Chondrocyte (in vitro differentiated cells): Measurements from ENCODE around the gene RASL10B. TPM values are rescaled to one million over a fixed set of nuclear protein-coding genes. Genes with fewer than 3 reads are reported as not detected.

Experiments
- DNase-seq: peaks from one replicate; pipeline ENCODE4 v3.0.0; 2021; ENCODE audit warnings: mixed read lengths, low spot score
- H3K27ac Mint-ChIP-seq: one replicate; pipeline ENCODE4 v1.8.0; 2021; ENCODE audit warnings: mild to moderate bottlenecking, moderate library complexity, mixed read lengths; ENCODE audit not compliant: unreplicated experiment
- H3K27me3 Mint-ChIP-seq: 2 replicates; pipeline ENCODE4 v1.8.0; 2021; ENCODE audit warnings: low read depth, mixed read lengths
- H3K36me3 Mint-ChIP-seq: 2 replicates; pipeline ENCODE4 v1.8.0; 2021; ENCODE audit warnings: low read depth, mixed read lengths
- H3K4me1 Mint-ChIP-seq: 2 replicates; pipeline ENCODE4 v1.8.0; 2021; ENCODE audit warnings: low read depth, mild to moderate bottlenecking, mixed read lengths
- H3K4me3 Mint-ChIP-seq: one replicate; pipeline ENCODE4 v1.8.0; 2021; ENCODE audit warnings: mild to moderate bottlenecking, moderate library complexity, mixed read lengths; ENCODE audit not compliant: unreplicated experiment
- H3K9me3 Mint-ChIP-seq: 2 replicates; pipeline ENCODE4 v1.8.0; 2021; ENCODE audit warnings: low read depth, mixed read lengths
- CTCF ChIP-seq: fragments of 200-600 bp; sonication (generic); IDR thresholded peaks from 2 replicates; pipeline ENCODE4 v1.5.0; 2021; ENCODE audit warnings: antibody characterized with exemption, mild to moderate bottlenecking, moderate library complexity
- total RNA-seq: library from RNA; stranded (reverse); gene quantifications from 3 replicates; pipeline ENCODE4 v1.2.1, GENCODE V29; 2021

The RASL10B gene
- total RNA-seq, 1 donor from 2014 or later, result 21.3 TPM

DNA sequence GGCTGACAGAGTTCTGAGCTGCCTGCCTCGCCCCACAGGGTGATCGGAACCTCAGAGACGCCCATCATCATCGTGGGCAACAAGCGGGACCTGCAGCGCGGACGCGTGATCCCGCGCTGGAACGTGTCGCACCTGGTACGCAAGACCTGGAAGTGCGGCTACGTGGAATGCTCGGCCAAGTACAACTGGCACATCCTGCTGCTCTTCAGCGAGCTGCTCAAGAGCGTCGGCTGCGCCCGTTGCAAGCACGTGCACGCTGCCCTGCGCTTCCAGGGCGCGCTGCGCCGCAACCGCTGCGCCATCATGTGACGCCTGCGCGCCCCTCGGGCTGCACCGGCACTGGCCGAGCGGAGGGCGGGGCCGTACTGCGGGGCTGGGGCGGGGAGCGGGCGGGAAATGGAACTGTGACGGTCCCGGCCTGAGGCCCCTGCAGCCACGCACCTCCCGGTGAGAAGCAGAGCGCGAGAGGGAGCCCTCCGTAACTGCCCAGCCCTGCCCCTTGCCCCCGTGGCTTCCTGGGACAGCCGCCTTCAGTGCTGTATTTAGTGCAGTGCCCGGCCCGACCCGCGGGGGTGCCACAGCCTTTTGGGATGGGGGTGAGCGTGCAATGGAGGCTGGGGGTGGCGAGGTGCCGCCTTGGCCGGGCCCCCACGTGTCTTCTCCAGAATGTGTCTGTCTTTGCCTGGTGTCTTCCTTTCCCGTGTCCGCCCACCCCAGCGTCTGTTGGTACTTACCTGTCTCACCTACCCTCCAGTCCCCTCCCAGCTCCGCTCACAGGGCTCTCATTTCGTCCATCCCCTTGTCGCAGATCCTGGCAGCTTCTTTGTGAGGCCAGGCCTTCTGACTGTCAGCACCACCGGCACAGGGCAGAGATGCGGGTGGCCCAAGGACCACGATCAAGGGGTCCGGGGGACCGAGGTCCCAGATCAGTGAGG is 9.8 kb downstream of the RASL10B start:
- Mint-ChIP-seq H3K4me3 (no peak overlapping the region), H3K27ac (no peak overlapping the region), H3K27me3 (peaks cover 27% of the 10 kb centered on the region), H3K4me1 (peaks cover 6% of the 10 kb centered on the region), H3K9me3 (no peaks in the 10 kb centered on the region), H3K36me3 (peaks cover 2% of the 10 kb centered on the region)
- peak; percentile 21 for TF ChIP-seq CTCF
- DNase-seq, result no peak

DNA sequence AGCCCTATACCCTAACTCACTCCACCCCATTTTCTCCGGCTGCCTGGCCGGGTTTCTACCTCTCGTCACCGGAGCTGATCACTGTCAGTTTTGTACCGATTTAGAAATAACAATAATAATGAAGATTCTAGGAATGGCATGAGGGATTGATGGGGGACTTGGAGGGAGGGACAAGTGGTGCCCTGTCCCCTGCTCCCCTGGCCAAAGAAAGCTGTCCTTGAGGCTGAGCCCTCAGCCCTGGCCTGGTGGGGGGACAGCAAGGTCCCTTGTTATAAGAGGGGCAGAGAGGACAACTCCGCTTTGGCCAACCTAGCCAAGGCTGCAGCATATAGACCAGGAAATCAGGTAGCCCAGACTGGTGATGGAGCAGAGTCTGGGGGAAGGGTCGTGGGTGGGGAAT is 11.1 kb downstream of the RASL10B start:
- Mint-ChIP-seq H3K4me3 (no peak overlapping the region), H3K4me1 (peaks cover 6% of the 10 kb centered on the region), H3K9me3 (no peaks in the 10 kb centered on the region), H3K36me3 (peaks cover 2% of the 10 kb centered on the region), H3K27ac (no peak overlapping the region), H3K27me3 (peaks cover 27% of the 10 kb centered on the region)
- no peak for TF ChIP-seq CTCF
- no peak for DNase-seq

- Mint-ChIP-seq H3K27me3 (peaks cover 27% of the 10 kb centered on the region), H3K9me3 (no peaks in the 10 kb centered on the region), H3K4me1 (peaks cover 6% of the 10 kb centered on the region), H3K36me3 (peaks cover 2% of the 10 kb centered on the region), H3K4me3 (no peak overlapping the region), H3K27ac (no peak overlapping the region)
- no peak for DNase-seq
- TF ChIP-seq CTCF, result no peak
Measured at GRCh38 chr17:35742896-35743477, 11.5 kb downstream of the RASL10B start.

- no peak for DNase-seq
Measured at GRCh38 chr17:35743626-35744328, 12.3 kb downstream of the RASL10B start.

More at GRCh38 chr17:35743626-35744328, 12.3 kb downstream of the RASL10B start:
- Mint-ChIP-seq H3K4me3 (no peak overlapping the region), H3K4me1 (peaks cover 12% of the 10 kb centered on the region), H3K27me3 (peaks cover 30% of the 10 kb centered on the region), H3K36me3 (peaks cover 2% of the 10 kb centered on the region), H3K9me3 (no peaks in the 10 kb centered on the region), H3K27ac (no peak overlapping the region)
- TF ChIP-seq CTCF, result no peak
